CD4-positive, alpha-beta T cell (primary cell): Measurements from ENCODE around the gene GTF3C4. TPM values are rescaled to one million over a fixed set of nuclear protein-coding genes. Genes with fewer than 3 reads are reported as not detected.

Experiments used
- ATAC-seq: fragments of 200-7000 bp; cut with Tn5 transposase; one replicate; pipeline ENCODE4 v1.10.0; 2022; ENCODE audit warnings: mild to moderate bottlenecking; ENCODE audit not compliant: poor library complexity
- CTCF ChIA-PET: fragments of 350-600 bp; sonication (Branson Sonifier 250); formaldehyde crosslinking; loops from one replicate; lab custom pipeline; 2021; ENCODE audit warnings: antibody characterized with exemption, inconsistent platforms; lab: Charles Lee
- POLR2A ChIA-PET: fragments of 350-600 bp; sonication (Branson Sonifier 250); formaldehyde crosslinking; loops from one replicate; lab custom pipeline; 2021; ENCODE audit warnings: antibody characterized with exemption, inconsistent platforms; lab: Charles Lee
- DNase-seq, 14 experiments: peaks; one replicate each; pipeline ENCODE4 v3.0.0-alpha.2; 2013 to 2020; ENCODE audit warnings: mixed read lengths in 2 of 14
- H3K27ac ChIP-seq, 2 donors: one replicate each; pipeline versions ENCODE4 v1.5.1 to v1.7.0; 2013; ENCODE audit warnings: low read length in 2 of 2, low read depth in 1 of 2, mild to moderate bottlenecking in 1 of 2
- H3K27me3 ChIP-seq, 2 experiments: 1 replicate in 1 of 2; 2 replicates in 1 of 2; pipeline versions ENCODE4 v1.6.1 to v1.7.0; 2013; ENCODE audit warnings: low read length in 2 of 2, control low read depth in 1 of 2, mild to moderate bottlenecking in 1 of 2, moderate library complexity in 1 of 2; ENCODE audit not compliant: insufficient read depth in 2 of 2, control insufficient read depth in 1 of 2
- H3K36me3 ChIP-seq: one replicate; pipeline ENCODE4 v1.6.1; 2013; ENCODE audit warnings: low read length, control low read depth; ENCODE audit not compliant: insufficient read depth
- H3K4me1 ChIP-seq: one replicate; pipeline ENCODE4 v1.6.1; 2013; ENCODE audit warnings: low read length, control low read depth; ENCODE audit not compliant: insufficient read depth
- H3K4me3 ChIP-seq: one replicate; pipeline ENCODE4 v1.5.1; 2013; ENCODE audit warnings: mild to moderate bottlenecking, low read length, moderate library complexity
- H3K9me3 ChIP-seq, 2 experiments: 1 replicate in 1 of 2; 2 replicates in 1 of 2; pipeline versions ENCODE4 v1.6.1 to v1.7.0; 2013; ENCODE audit warnings: low read length in 2 of 2, mild to moderate bottlenecking in 2 of 2, control low read depth in 1 of 2, moderate library complexity in 1 of 2; ENCODE audit not compliant: control insufficient read depth in 1 of 2, insufficient read depth in 1 of 2
- H3K27ac Mint-ChIP-seq: one replicate; pipeline ENCODE4 v1.8.0; 2020; ENCODE audit warnings: mixed read lengths
- H3K27me3 Mint-ChIP-seq: one replicate; pipeline ENCODE4 v1.8.0; 2021; ENCODE audit warnings: mixed read lengths
- H3K36me3 Mint-ChIP-seq: one replicate; pipeline ENCODE4 v1.8.0; 2021; ENCODE audit warnings: low read depth, mixed read lengths
- H3K4me1 Mint-ChIP-seq: one replicate; pipeline ENCODE4 v1.8.0; 2021; ENCODE audit warnings: low read depth, mixed read lengths
- H3K4me3 Mint-ChIP-seq: one replicate; pipeline ENCODE4 v1.8.0; 2020; ENCODE audit warnings: mild to moderate bottlenecking, mixed read lengths
- H3K9me3 Mint-ChIP-seq: one replicate; pipeline ENCODE4 v1.8.0; 2020; ENCODE audit warnings: mixed read lengths
- intact Hi-C, 2 experiments: fragments of 100-400 bp; cut with DNase I in 1 of 2; cut with micrococcal nuclease in 1 of 2; formaldehyde crosslinking; loops; one replicate each; pipeline versions ENCODE4 v1.15.1 to v1.9.0; 2023 to 2025; cut with DNase I, micrococcal nuclease
- total RNA-seq, 174 experiments: library from RNA in 2 of 174; stranded (reverse) in 2 of 174; gene quantifications; one replicate each; pipeline ENCODE4 v1.2.3 and lab custom pipeline; 2021 to 2026
- TF ChIP-seq, protein P1 (sequence below): fragments of 200-600 bp; IDR thresholded peaks from one replicate; pipeline ENCODE4 v1.8.0; 2022; ENCODE audit warnings: antibody characterized with exemption, mild to moderate bottlenecking

The GTF3C4 gene
- total RNA-seq, 2 experiments from 2014 or later = 9.3 to 9.6 TPM

DNA sequence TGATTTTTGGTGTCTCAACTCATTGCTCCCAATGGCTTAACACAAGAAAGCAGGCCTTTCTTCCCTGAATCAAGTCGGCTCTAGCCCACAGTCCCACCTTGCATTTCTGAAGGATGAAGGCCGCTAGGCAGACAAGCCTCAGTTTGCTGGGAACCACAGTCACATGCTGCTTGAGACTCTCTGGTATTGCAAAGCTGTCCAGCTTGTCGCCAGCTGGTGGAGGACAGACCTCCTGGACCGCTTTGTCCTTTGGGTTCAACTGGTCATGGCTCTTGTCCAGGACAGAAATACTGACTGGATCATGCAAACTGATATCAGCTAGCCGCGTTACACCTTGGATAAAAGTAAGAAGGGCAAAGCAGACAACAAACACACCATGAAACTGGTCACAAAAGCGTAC lies 23.5 kb upstream of the GTF3C4 start:
- intact Hi-C loops = no loop called here

DNA sequence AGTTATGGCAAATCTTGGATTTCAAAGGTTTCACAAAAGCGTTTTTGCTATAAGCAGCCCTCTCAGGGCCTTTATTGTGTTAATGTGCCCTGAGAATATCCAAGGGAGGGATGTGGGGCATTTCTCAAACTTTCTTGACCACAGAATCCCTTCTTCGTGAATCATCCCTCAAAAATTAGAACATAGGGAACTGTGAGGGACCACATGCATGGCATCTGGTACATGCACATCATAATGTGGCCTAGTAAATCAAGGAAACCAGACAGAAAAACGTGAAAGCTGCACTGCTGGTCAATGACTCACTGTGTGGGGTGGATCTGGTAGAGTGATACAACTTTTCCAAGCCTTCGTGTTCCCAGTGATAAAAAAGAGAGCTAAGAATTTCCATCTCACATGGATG lies 22.9 kb upstream of the GTF3C4 start:
- Histone ChIP-seq H3K36me3 (peaks cover 84% of the 10 kb centered on the region), H3K27ac (no peak overlapping the region), H3K4me1 (no peaks in the 10 kb centered on the region), H3K9me3 (no peaks in the 10 kb centered on the region), H3K27me3 (no peaks in the 10 kb centered on the region), H3K4me3 (no peak overlapping the region)
- ChIA-PET POLR2A (no interaction called here), CTCF (no interaction called here)
- no peaks in the 10 kb centered on the region for H3K9me3 Mint-ChIP-seq
- no peak overlapping the region for H3K4me3 Mint-ChIP-seq
- no peaks in the 10 kb centered on the region for H3K27me3 Mint-ChIP-seq
- peaks cover 98% of the 10 kb centered on the region for H3K36me3 Mint-ChIP-seq
- DNase-seq = no peak
- no peak overlapping the region for H3K27ac Mint-ChIP-seq
- no peaks in the 10 kb centered on the region for H3K4me1 Mint-ChIP-seq
- intact Hi-C loops = no loop called here
- no peak for ATAC-seq
- TF ChIP-seq, protein P1, sequence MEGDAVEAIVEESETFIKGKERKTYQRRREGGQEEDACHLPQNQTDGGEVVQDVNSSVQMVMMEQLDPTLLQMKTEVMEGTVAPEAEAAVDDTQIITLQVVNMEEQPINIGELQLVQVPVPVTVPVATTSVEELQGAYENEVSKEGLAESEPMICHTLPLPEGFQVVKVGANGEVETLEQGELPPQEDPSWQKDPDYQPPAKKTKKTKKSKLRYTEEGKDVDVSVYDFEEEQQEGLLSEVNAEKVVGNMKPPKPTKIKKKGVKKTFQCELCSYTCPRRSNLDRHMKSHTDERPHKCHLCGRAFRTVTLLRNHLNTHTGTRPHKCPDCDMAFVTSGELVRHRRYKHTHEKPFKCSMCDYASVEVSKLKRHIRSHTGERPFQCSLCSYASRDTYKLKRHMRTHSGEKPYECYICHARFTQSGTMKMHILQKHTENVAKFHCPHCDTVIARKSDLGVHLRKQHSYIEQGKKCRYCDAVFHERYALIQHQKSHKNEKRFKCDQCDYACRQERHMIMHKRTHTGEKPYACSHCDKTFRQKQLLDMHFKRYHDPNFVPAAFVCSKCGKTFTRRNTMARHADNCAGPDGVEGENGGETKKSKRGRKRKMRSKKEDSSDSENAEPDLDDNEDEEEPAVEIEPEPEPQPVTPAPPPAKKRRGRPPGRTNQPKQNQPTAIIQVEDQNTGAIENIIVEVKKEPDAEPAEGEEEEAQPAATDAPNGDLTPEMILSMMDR = no peak

More for the DNA sequence above, 23.5 kb upstream of the GTF3C4 start:
- no peaks in the 10 kb centered on the region for H3K9me3 ChIP-seq
- no peak overlapping the region for H3K27ac Mint-ChIP-seq
- H3K27me3 Mint-ChIP-seq = no peaks in the 10 kb centered on the region
- ATAC-seq (no peak), DNase-seq (no peak)
- no peak overlapping the region for H3K27ac ChIP-seq
- TF ChIP-seq, protein P1 = no peak
- H3K27me3 ChIP-seq = no peaks in the 10 kb centered on the region
- H3K36me3 Mint-ChIP-seq = peaks cover 98% of the 10 kb centered on the region
- H3K4me1 ChIP-seq = no peaks in the 10 kb centered on the region
- no peaks in the 10 kb centered on the region for H3K9me3 Mint-ChIP-seq
- POLR2A ChIA-PET = no interaction called here
- CTCF ChIA-PET = no interaction called here
- no peaks in the 10 kb centered on the region for H3K4me1 Mint-ChIP-seq
- no peak overlapping the region for H3K4me3 ChIP-seq
- H3K36me3 ChIP-seq = peaks cover 84% of the 10 kb centered on the region
- no peak overlapping the region for H3K4me3 Mint-ChIP-seq

DNA sequence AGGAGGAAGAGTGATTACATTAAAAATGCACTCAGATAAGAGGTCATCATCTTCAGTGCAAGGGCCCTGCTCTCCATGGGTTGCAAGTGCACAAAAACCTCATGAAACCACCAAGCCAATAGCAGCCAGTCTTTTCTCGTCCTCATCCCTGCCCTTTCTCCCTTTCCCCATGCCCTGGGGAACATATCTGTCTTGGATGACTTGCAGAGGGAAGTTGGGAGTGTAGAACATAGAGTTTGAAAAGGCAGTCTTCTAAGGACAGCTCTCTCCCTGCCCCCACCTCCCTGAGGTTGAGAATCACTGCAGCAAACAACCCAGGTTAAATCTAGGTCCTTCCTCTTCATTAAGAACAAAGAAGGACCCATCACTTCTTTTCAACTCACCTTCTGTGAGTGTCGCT lies 22.5 kb upstream of the GTF3C4 start:
- H3K36me3 ChIP-seq = peaks cover 86% of the 10 kb centered on the region
- H3K4me3 ChIP-seq = no peak overlapping the region
- ChIA-PET POLR2A (no interaction called here), CTCF (no interaction called here)
- no peak overlapping the region for H3K4me3 Mint-ChIP-seq
- intact Hi-C loops = no loop called here
- H3K36me3 Mint-ChIP-seq = peaks cover 98% of the 10 kb centered on the region
- H3K27ac ChIP-seq = no peak overlapping the region
- no peaks in the 10 kb centered on the region for H3K27me3 Mint-ChIP-seq
- DNase-seq = no peak
- H3K27ac Mint-ChIP-seq = no peak overlapping the region
- no peaks in the 10 kb centered on the region for H3K4me1 ChIP-seq
- ATAC-seq = no peak
- no peaks in the 10 kb centered on the region for H3K4me1 Mint-ChIP-seq
- H3K9me3 Mint-ChIP-seq = no peaks in the 10 kb centered on the region
- TF ChIP-seq, protein P1 = no peak
- H3K27me3 ChIP-seq = no peaks in the 10 kb centered on the region
- H3K9me3 ChIP-seq = no peaks in the 10 kb centered on the region
